GM12874 (cell line): ENCODE results near the gene DMRT3.

Experiments used
- CTCF ChIP-seq: IDR thresholded peaks from 2 replicates; pipeline ENCODE4 v1.5.1; 2011; ENCODE audit warnings: low read depth, mild to moderate bottlenecking, control low read depth, low read length, moderate library complexity; ENCODE audit not compliant: insufficient read depth

DMRT3 gene

DNA sequence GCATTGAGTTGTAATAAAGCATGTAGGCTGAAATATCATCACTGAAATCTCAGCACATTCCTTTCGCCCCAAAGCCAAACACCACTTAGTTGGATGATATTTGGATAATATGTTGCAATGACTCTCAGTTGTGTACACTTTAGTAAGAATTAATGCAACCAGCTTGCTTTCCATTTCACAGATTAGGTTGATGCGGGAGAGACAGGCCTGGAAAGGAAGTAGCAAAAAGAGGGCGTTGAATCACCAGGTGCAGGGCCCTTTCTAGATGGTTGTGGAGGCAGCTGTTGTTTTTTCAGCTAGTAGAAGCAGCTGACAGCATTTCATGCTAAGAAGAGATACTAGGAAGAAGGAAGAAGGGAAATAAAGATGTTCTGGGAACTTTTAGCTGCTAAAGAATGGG is 30.9 kb downstream of the DMRT3 start:
- TF ChIP-seq CTCF: no peak

- no peak for TF ChIP-seq CTCF
These were observed 31.8 kb downstream of the DMRT3 start for GRCh38 chr9:1008216-1008615.

GRCh38 chr9:1009101-1009707 is 32.7 kb downstream of the DMRT3 start:
- peak; percentile 96 for TF ChIP-seq CTCF

DNA sequence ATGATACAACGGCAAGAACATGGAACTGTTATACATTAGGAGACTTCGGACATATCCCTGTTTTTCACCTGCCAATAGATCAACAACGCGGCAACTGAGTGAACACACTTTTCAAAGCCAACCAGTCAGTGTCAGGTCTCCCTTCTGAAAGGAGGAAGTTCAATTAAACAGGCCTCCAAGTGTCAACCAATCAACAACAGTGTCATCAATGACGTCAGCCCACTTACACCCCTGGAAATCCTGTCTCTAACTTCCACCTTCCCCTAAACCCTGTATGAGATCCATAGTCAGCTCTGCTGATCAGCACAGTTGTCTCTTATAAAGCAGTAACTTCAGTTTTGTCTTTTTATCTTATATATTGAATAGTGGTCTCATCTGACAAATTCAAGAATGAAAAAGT is 36.6 kb downstream of the DMRT3 start:
- no peak for TF ChIP-seq CTCF

DNA sequence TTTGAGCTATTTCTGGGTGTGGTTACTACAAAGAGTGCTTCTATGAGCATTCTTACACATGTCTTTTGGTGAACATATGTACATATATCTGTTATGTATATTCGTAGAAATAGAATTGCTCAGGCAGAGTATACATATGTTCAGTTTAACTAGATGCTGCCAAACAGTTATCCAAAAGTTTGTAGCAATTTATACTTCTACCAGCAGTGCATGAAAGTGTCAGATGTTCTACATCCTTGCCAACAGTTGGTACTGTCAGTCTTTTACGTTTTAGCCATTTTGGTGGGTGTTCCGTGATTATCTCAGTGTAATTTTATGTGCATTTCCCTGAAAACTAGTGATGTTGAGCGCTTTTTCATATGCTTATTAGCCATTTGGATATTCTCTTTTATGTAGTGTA is 37.8 kb downstream of the DMRT3 start:
- TF ChIP-seq CTCF: no peak

DNA sequence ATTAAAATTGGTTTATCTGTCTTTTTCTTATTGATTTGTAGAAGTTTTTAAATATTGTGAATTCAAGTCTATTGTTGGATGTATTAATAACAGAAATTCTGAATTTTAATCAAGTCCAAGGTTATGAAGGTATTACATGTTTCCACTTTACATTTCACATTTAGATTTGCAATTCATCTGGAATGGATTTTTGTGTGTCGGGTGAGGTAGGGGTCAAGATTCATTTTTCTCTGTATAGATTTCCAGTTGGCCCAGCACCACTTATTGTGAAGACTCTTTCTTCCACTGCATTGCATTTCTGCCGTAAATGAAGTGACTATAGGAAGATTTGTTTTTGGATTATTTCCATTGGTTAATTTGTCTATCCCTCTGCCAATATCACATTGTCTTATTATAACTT is 38.2 kb downstream of the DMRT3 start:
- TF ChIP-seq CTCF: no peak

GRCh38 chr9:1018121-1018520 is 41.7 kb downstream of the DMRT3 start:
- peak; percentile 42 for TF ChIP-seq CTCF
